Astrocyte (in vitro differentiated cells and primary cell): ENCODE data around the gene GPR12. TPM values are rescaled to one million over a fixed set of nuclear protein-coding genes. Genes with fewer than 3 reads are reported as not detected.

Experiments
- DNase-seq: peaks from one replicate; pipeline ENCODE4 v3.0.0-alpha.2; 2010; ENCODE audit warnings: low read depth
- FAIRE-seq: peaks from 2 replicates; lab custom pipeline; 2011; peaks lifted over from hg19 to GRCh38; lab: Jason Lieb, UNC
- H2AFZ ChIP-seq: 2 replicates; pipeline ENCODE4 v1.6.0; 2012; ENCODE audit warnings: low read depth, low read length, inconsistent platforms
- H3K27ac ChIP-seq: 2 replicates; pipeline ENCODE4 v1.5.1; 2011; ENCODE audit warnings: low read depth, low read length, inconsistent platforms
- H3K27me3 ChIP-seq: 2 replicates; pipeline ENCODE4 v1.6.0; 2011; ENCODE audit warnings: low read length, inconsistent platforms; ENCODE audit not compliant: insufficient read depth
- H3K36me3 ChIP-seq: 2 replicates; pipeline ENCODE4 v1.5.1; 2011; ENCODE audit warnings: low read length, inconsistent platforms; ENCODE audit not compliant: insufficient read depth
- H3K4me1 ChIP-seq: 2 replicates; pipeline ENCODE4 v1.5.1; 2011; ENCODE audit warnings: low read length, inconsistent platforms; ENCODE audit not compliant: insufficient read depth
- H3K4me2 ChIP-seq: 2 replicates; pipeline ENCODE4 v1.6.0; 2012; ENCODE audit warnings: low read length, inconsistent platforms
- H3K4me3 ChIP-seq: 2 replicates; pipeline ENCODE4 v1.5.1; 2011; ENCODE audit warnings: low read depth, mild to moderate bottlenecking, low read length, inconsistent platforms; ENCODE audit not compliant: insufficient read depth
- H3K79me2 ChIP-seq: 2 replicates; pipeline ENCODE4 v1.6.0; 2012; ENCODE audit warnings: mild to moderate bottlenecking, low read length, inconsistent platforms; ENCODE audit not compliant: insufficient read depth
- H3K9ac ChIP-seq: 2 replicates; pipeline ENCODE4 v1.6.0; 2012; ENCODE audit warnings: mild to moderate bottlenecking, low read length, inconsistent platforms
- H3K9me3 ChIP-seq: 2 replicates; pipeline ENCODE4 v1.5.1; 2012; ENCODE audit warnings: low read depth, mild to moderate bottlenecking, low read length, inconsistent platforms; ENCODE audit not compliant: insufficient read depth
- H4K20me1 ChIP-seq: 2 replicates; pipeline ENCODE4 v1.6.0; 2012; ENCODE audit warnings: low read length, inconsistent platforms; ENCODE audit not compliant: insufficient read depth
- H3K27ac Mint-ChIP-seq: one replicate; pipeline ENCODE4 v1.8.0; 2021; ENCODE audit warnings: mild to moderate bottlenecking, mixed read lengths; ENCODE audit not compliant: unreplicated experiment
- H3K27me3 Mint-ChIP-seq: one replicate; pipeline ENCODE4 v1.8.0; 2021; ENCODE audit warnings: low read depth, mixed read lengths; ENCODE audit not compliant: unreplicated experiment
- H3K36me3 Mint-ChIP-seq: one replicate; pipeline ENCODE4 v1.8.0; 2021; ENCODE audit warnings: low read depth, mixed read lengths; ENCODE audit not compliant: unreplicated experiment
- H3K4me1 Mint-ChIP-seq: one replicate; pipeline ENCODE4 v1.8.0; 2021; ENCODE audit warnings: low read depth, mixed read lengths; ENCODE audit not compliant: unreplicated experiment
- H3K4me3 Mint-ChIP-seq: one replicate; pipeline ENCODE4 v1.8.0; 2021; ENCODE audit warnings: mild to moderate bottlenecking, moderate library complexity, mixed read lengths; ENCODE audit not compliant: unreplicated experiment
- H3K9me3 Mint-ChIP-seq: one replicate; pipeline ENCODE4 v1.8.0; 2021; ENCODE audit warnings: mild to moderate bottlenecking, mixed read lengths; ENCODE audit not compliant: unreplicated experiment
- CTCF ChIP-seq: IDR thresholded peaks from 2 replicates; pipeline ENCODE4 v1.5.1; 2011; ENCODE audit warnings: low read depth, mild to moderate bottlenecking, inconsistent platforms, low read length, moderate library complexity; ENCODE audit not compliant: insufficient read depth
- EZH2 ChIP-seq: IDR thresholded peaks from 2 replicates; pipeline ENCODE4 v1.6.1; 2012; ENCODE audit warnings: mild to moderate bottlenecking, low read length, inconsistent platforms; ENCODE audit not compliant: insufficient read depth
- total RNA-seq: library from RNA; stranded (reverse); gene quantifications from 2 replicates; pipeline ENCODE4 v1.2.1, GENCODE V29; 2021

GPR12 gene
- total RNA-seq, 1 donor from 2014 or later: not detected

- H3K36me3 Mint-ChIP-seq: no peaks in the 10 kb centered on the region
- TF ChIP-seq CTCF (no peak), EZH2 (no peak)
- FAIRE-seq (no peak), DNase-seq (no peak)
- no peak overlapping the region for H2AFZ ChIP-seq
- no peak overlapping the region for H3K4me3 ChIP-seq
- H3K27ac Mint-ChIP-seq: no peak overlapping the region
- H3K4me1 Mint-ChIP-seq: no peaks in the 10 kb centered on the region
- no peak overlapping the region for H3K4me3 Mint-ChIP-seq
- H3K9ac ChIP-seq: no peak overlapping the region
- H3K36me3 ChIP-seq: no peaks in the 10 kb centered on the region
- peaks cover 34% of the 10 kb centered on the region for H3K27me3 Mint-ChIP-seq
- H3K27ac ChIP-seq: no peak overlapping the region
- H3K79me2 ChIP-seq: no peaks in the 10 kb centered on the region
- no peaks in the 10 kb centered on the region for H3K4me1 ChIP-seq
- H3K4me2 ChIP-seq: no peak overlapping the region
- peaks cover 2% of the 10 kb centered on the region for H3K9me3 Mint-ChIP-seq
- no peaks in the 10 kb centered on the region for H4K20me1 ChIP-seq
- H3K27me3 ChIP-seq: no peaks in the 10 kb centered on the region
- H3K9me3 ChIP-seq: no peaks in the 10 kb centered on the region
Measured at GRCh38 chr13:26785838-26786630, 25.4 kb upstream of the GPR12 start.

GRCh38 chr13:26784704-26785639 lies 24.4 kb upstream of the GPR12 start:
- Histone ChIP-seq H3K79me2 (no peaks in the 10 kb centered on the region), H3K27me3 (no peaks in the 10 kb centered on the region), H4K20me1 (no peaks in the 10 kb centered on the region), H3K9me3 (no peaks in the 10 kb centered on the region), H3K4me1 (no peaks in the 10 kb centered on the region), H3K27ac (no peak overlapping the region), H2AFZ (no peak overlapping the region), H3K4me2 (no peak overlapping the region), H3K4me3 (no peak overlapping the region), H3K36me3 (no peaks in the 10 kb centered on the region), H3K9ac (no peak overlapping the region)
- Mint-ChIP-seq H3K36me3 (no peaks in the 10 kb centered on the region), H3K9me3 (peaks cover 2% of the 10 kb centered on the region), H3K27ac (no peak overlapping the region), H3K4me1 (peaks cover 3% of the 10 kb centered on the region), H3K27me3 (peaks cover 37% of the 10 kb centered on the region), H3K4me3 (no peak overlapping the region)
- DNase-seq: no peak
- TF ChIP-seq CTCF (no peak), EZH2 (no peak)
- no peak for FAIRE-seq
